IgD-negative memory B cell (primary cell): Measurements from ENCODE around the gene SETX. TPM values are rescaled to one million over a fixed set of nuclear protein-coding genes. Genes with fewer than 3 reads are reported as not detected.
"Not testable (repeated sequence)": the region's sequence is repeated elsewhere in the genome, so short reads cannot be mapped to it uniquely, and the experiment has no call there.

Experiments used
- H3K27ac Mint-ChIP-seq, 3 donors: one replicate each; pipeline ENCODE4 v1.8.0; 2020 to 2022; ENCODE audit warnings: mild to moderate bottlenecking in 3 of 3, mixed read lengths in 3 of 3, moderate library complexity in 1 of 3
- H3K27me3 Mint-ChIP-seq: one replicate; pipeline ENCODE4 v1.8.0; 2021; ENCODE audit warnings: mixed read lengths
- H3K36me3 Mint-ChIP-seq: one replicate; pipeline ENCODE4 v1.8.0; 2020; ENCODE audit warnings: mild to moderate bottlenecking, mixed read lengths
- H3K4me1 Mint-ChIP-seq, 3 donors: one replicate each; pipeline ENCODE4 v1.8.0; 2020 to 2022; ENCODE audit warnings: mixed read lengths in 3 of 3, mild to moderate bottlenecking in 1 of 3
- H3K4me3 Mint-ChIP-seq, 4 donors: one replicate each; pipeline ENCODE4 v1.8.0; 2020 to 2022; ENCODE audit warnings: mild to moderate bottlenecking in 4 of 4, mixed read lengths in 4 of 4, moderate library complexity in 3 of 4
- H3K9me3 Mint-ChIP-seq, 3 donors: one replicate each; pipeline ENCODE4 v1.8.0; 2020 to 2021; ENCODE audit warnings: mixed read lengths in 3 of 3, mild to moderate bottlenecking in 1 of 3
- polyA plus RNA-seq: library from polyadenylated mRNA; unstranded; fragments of 300-500 nt; fragmentation: Illumina TruSeq; gene quantifications from one replicate; pipeline ENCODE4 v1.2.3, GENCODE V29; 2021

SETX gene
- polyA plus RNA-seq, 1 donor from 2014 or later, result 39.3 TPM

- Mint-ChIP-seq H3K27me3 (no peaks in the 10 kb centered on the region), H3K36me3 (no peaks in the 10 kb centered on the region), H3K4me1 (peaks cover 0 to 5% (median 0%) of the 10 kb centered on the region in 3 donors), H3K27ac (no peak overlapping the region), H3K4me3 (no peak overlapping the region), H3K9me3 (no peaks in the 10 kb centered on the region)
These were observed 70.9 kb downstream of the SETX start for GRCh38 chr9:132283863-132284262.

- Mint-ChIP-seq H3K4me3 (no peak overlapping the region), H3K9me3 (no peaks in the 10 kb centered on the region), H3K27me3 (no peaks in the 10 kb centered on the region), H3K27ac (no peak overlapping the region), H3K4me1 (peaks cover 0 to 2% (median 0%) of the 10 kb centered on the region in 3 donors), H3K36me3 (no peaks in the 10 kb centered on the region)
These were observed 71.6 kb downstream of the SETX start for GRCh38 chr9:132283165-132283564.

- Mint-ChIP-seq H3K27me3 (no peaks in the 10 kb centered on the region), H3K36me3 (peaks cover 5% of the 10 kb centered on the region), H3K27ac (peak overlapping the region in 1 of 3 donors; percentile 50), H3K9me3 (no peaks in the 10 kb centered on the region), H3K4me3 (no peak overlapping the region), H3K4me1 (peaks cover 0 to 1% (median 0%) of the 10 kb centered on the region in 3 donors)
These were observed 79.9 kb downstream of the SETX start for GRCh38 chr9:132274861-132275260.

GRCh38 chr9:132269704-132270516, 84.9 kb downstream of the SETX start:
- H3K27me3 Mint-ChIP-seq, H3K9me3 Mint-ChIP-seq, H3K4me1 Mint-ChIP-seq, H3K4me3 Mint-ChIP-seq, H3K36me3 Mint-ChIP-seq, H3K27ac Mint-ChIP-seq: not testable (repeated sequence)

- Mint-ChIP-seq H3K9me3 (no peaks in the 10 kb centered on the region), H3K4me1 (peaks cover 0 to 2% (median 1%) of the 10 kb centered on the region in 3 donors), H3K27me3 (no peaks in the 10 kb centered on the region), H3K27ac (peak overlapping the region; percentile 8 to 92 (median 11)), H3K36me3 (peaks cover 4% of the 10 kb centered on the region), H3K4me3 (no peak overlapping the region)
These were observed 85.9 kb downstream of the SETX start for GRCh38 chr9:132268725-132269352.

GRCh38 chr9:132267660-132268059, 87.1 kb downstream of the SETX start:
- Mint-ChIP-seq H3K27ac (no peak overlapping the region), H3K4me3 (no peak overlapping the region)

GRCh38 chr9:132266017-132266416, 88.8 kb downstream of the SETX start:
- Mint-ChIP-seq H3K36me3 (peaks cover 4% of the 10 kb centered on the region), H3K9me3 (no peaks in the 10 kb centered on the region), H3K27ac (no peak overlapping the region), H3K27me3 (no peaks in the 10 kb centered on the region), H3K4me1 (peaks cover 3 to 7% (median 6%) of the 10 kb centered on the region in 3 donors), H3K4me3 (no peak overlapping the region)

More at GRCh38 chr9:132267660-132268059, 87.1 kb downstream of the SETX start:
- Mint-ChIP-seq H3K4me1 (peaks cover 0 to 4% (median 1%) of the 10 kb centered on the region in 3 donors), H3K36me3 (peaks cover 4% of the 10 kb centered on the region), H3K9me3 (no peaks in the 10 kb centered on the region), H3K27me3 (no peaks in the 10 kb centered on the region)

- Mint-ChIP-seq H3K27ac (no peak overlapping the region), H3K27me3 (no peaks in the 10 kb centered on the region), H3K4me3 (no peak overlapping the region), H3K9me3 (no peaks in the 10 kb centered on the region), H3K4me1 (peaks cover 9 to 13% (median 11%) of the 10 kb centered on the region in 3 donors), H3K36me3 (no peaks in the 10 kb centered on the region)
These were observed 93.9 kb downstream of the SETX start for GRCh38 chr9:132260846-132261245.

- no peaks in the 10 kb centered on the region for H3K9me3 Mint-ChIP-seq
- H3K27ac Mint-ChIP-seq, result no peak overlapping the region
- no peaks in the 10 kb centered on the region for H3K36me3 Mint-ChIP-seq
- H3K4me1 Mint-ChIP-seq, result peaks cover 0 to 2% (median 0%) of the 10 kb centered on the region in 3 donors
- no peak overlapping the region for H3K4me3 Mint-ChIP-seq
- H3K27me3 Mint-ChIP-seq, result peaks cover 14% of the 10 kb centered on the region
These were observed 104.2 kb downstream of the SETX start for GRCh38 chr9:132250324-132251262.

GRCh38 chr9:132249690-132250089, 105.1 kb downstream of the SETX start:
- no peaks in the 10 kb centered on the region for H3K9me3 Mint-ChIP-seq
- H3K36me3 Mint-ChIP-seq, result no peaks in the 10 kb centered on the region
- H3K27ac Mint-ChIP-seq, result no peak overlapping the region
- peaks cover 0 to 2% (median 0%) of the 10 kb centered on the region in 3 donors for H3K4me1 Mint-ChIP-seq
- peak overlapping the region in 1 of 4 donors; percentile 45 for H3K4me3 Mint-ChIP-seq
- peaks cover 14% of the 10 kb centered on the region for H3K27me3 Mint-ChIP-seq

GRCh38 chr9:132249123-132249522, 105.7 kb downstream of the SETX start:
- Mint-ChIP-seq H3K27me3 (peaks cover 14% of the 10 kb centered on the region), H3K4me1 (peaks cover 0 to 4% (median 2%) of the 10 kb centered on the region in 3 donors), H3K27ac (no peak overlapping the region), H3K9me3 (no peaks in the 10 kb centered on the region), H3K4me3 (no peak overlapping the region), H3K36me3 (no peaks in the 10 kb centered on the region)

- peaks cover 0 to 6% (median 2%) of the 10 kb centered on the region in 3 donors for H3K4me1 Mint-ChIP-seq
- no peaks in the 10 kb centered on the region for H3K9me3 Mint-ChIP-seq
- H3K4me3 Mint-ChIP-seq, result no peak overlapping the region
- no peaks in the 10 kb centered on the region for H3K36me3 Mint-ChIP-seq
- no peak overlapping the region for H3K27ac Mint-ChIP-seq
- peaks cover 14% of the 10 kb centered on the region for H3K27me3 Mint-ChIP-seq
These were observed 106.8 kb downstream of the SETX start for GRCh38 chr9:132247942-132248341.

GRCh38 chr9:132245465-132245864, 109.3 kb downstream of the SETX start:
- peaks cover 3 to 6% (median 6%) of the 10 kb centered on the region in 3 donors for H3K4me1 Mint-ChIP-seq
- no peak overlapping the region for H3K27ac Mint-ChIP-seq
- H3K27me3 Mint-ChIP-seq, result peaks cover 11% of the 10 kb centered on the region
- no peak overlapping the region for H3K4me3 Mint-ChIP-seq
- no peaks in the 10 kb centered on the region for H3K9me3 Mint-ChIP-seq
- H3K36me3 Mint-ChIP-seq, result no peaks in the 10 kb centered on the region

- Mint-ChIP-seq H3K27ac (peak overlapping the region in 1 of 3 donors; percentile 64), H3K4me3 (peak overlapping the region in 2 of 4 donors; percentile 44 to 99)
These were observed 110.0 kb downstream of the SETX start for GRCh38 chr9:132244582-132245455.

More at GRCh38 chr9:132244582-132245455, 110.0 kb downstream of the SETX start:
- no peaks in the 10 kb centered on the region for H3K9me3 Mint-ChIP-seq
- peaks cover 3 to 6% (median 6%) of the 10 kb centered on the region in 3 donors for H3K4me1 Mint-ChIP-seq
- H3K27me3 Mint-ChIP-seq, result peaks cover 11% of the 10 kb centered on the region
- no peaks in the 10 kb centered on the region for H3K36me3 Mint-ChIP-seq
